Measurements from ENCODE around the gene GSK3B. TPM values are rescaled to one million over a fixed set of nuclear protein-coding genes. Genes with fewer than 3 reads are reported as not detected.

GSK3B gene
- total RNA-seq, 1 donor from 2014 or later = 71.6 TPM

- DNase-seq (ENCODE audit: low read depth) = no peak
- Histone ChIP-seq H3K36me3 (ENCODE audit: control insufficient read depth, insufficient read depth, low read length) (no peaks in the 10 kb centered on the region), H3K4me3 (ENCODE audit: low read depth, low read length) (no peak overlapping the region), H3K27me3 (ENCODE audit: control insufficient read depth, insufficient read depth, low read length) (no peaks in the 10 kb centered on the region)
- no peak for TF ChIP-seq CTCF (IDR thresholded peaks at IDR 0.05; ENCODE audit: insufficient read depth, low read length, poor library complexity, severe bottlenecking)
Measured at GRCh38 chr3:119924111-119925094, 169.8 kb downstream of the GSK3B start.

- Histone ChIP-seq H3K36me3 (ENCODE audit: control insufficient read depth, insufficient read depth, low read length) (no peaks in the 10 kb centered on the region), H3K27me3 (ENCODE audit: control insufficient read depth, insufficient read depth, low read length) (no peaks in the 10 kb centered on the region), H3K4me3 (ENCODE audit: low read depth, low read length) (no peak overlapping the region)
- no peak for DNase-seq (ENCODE audit: low read depth)
- TF ChIP-seq CTCF (IDR thresholded peaks at IDR 0.05; ENCODE audit: insufficient read depth, low read length, poor library complexity, severe bottlenecking) = no peak
Measured at GRCh38 chr3:119918992-119919933, 175.0 kb downstream of the GSK3B start.

- DNase-seq (ENCODE audit: low read depth) = no peak
- H3K36me3 ChIP-seq (ENCODE audit: control insufficient read depth, insufficient read depth, low read length) = no peaks in the 10 kb centered on the region
- no peak overlapping the region for H3K4me3 ChIP-seq (ENCODE audit: low read depth, low read length)
Measured at GRCh38 chr3:119913021-119913420, 181.2 kb downstream of the GSK3B start.

GRCh38 chr3:119912220-119912619 is 182.0 kb downstream of the GSK3B start:
- H3K4me3 ChIP-seq (ENCODE audit: low read depth, low read length) = no peak overlapping the region
- no peak for DNase-seq (ENCODE audit: low read depth)
- no peaks in the 10 kb centered on the region for H3K36me3 ChIP-seq (ENCODE audit: control insufficient read depth, insufficient read depth, low read length)
- H3K27me3 ChIP-seq (ENCODE audit: control insufficient read depth, insufficient read depth, low read length) = no peaks in the 10 kb centered on the region
- no peak for TF ChIP-seq CTCF (IDR thresholded peaks at IDR 0.05; ENCODE audit: insufficient read depth, low read length, poor library complexity, severe bottlenecking)

More at GRCh38 chr3:119913021-119913420, 181.2 kb downstream of the GSK3B start:
- H3K27me3 ChIP-seq (ENCODE audit: control insufficient read depth, insufficient read depth, low read length) = no peaks in the 10 kb centered on the region
- no peak for TF ChIP-seq CTCF (IDR thresholded peaks at IDR 0.05; ENCODE audit: insufficient read depth, low read length, poor library complexity, severe bottlenecking)

GRCh38 chr3:119911748-119912147 is 182.5 kb downstream of the GSK3B start:
- TF ChIP-seq CTCF (IDR thresholded peaks at IDR 0.05; ENCODE audit: insufficient read depth, low read length, poor library complexity, severe bottlenecking) = no peak
- no peak for DNase-seq (ENCODE audit: low read depth)
- no peaks in the 10 kb centered on the region for H3K36me3 ChIP-seq (ENCODE audit: control insufficient read depth, insufficient read depth, low read length)
- H3K4me3 ChIP-seq (ENCODE audit: low read depth, low read length) = no peak overlapping the region
- no peaks in the 10 kb centered on the region for H3K27me3 ChIP-seq (ENCODE audit: control insufficient read depth, insufficient read depth, low read length)

Data from kidney epithelial cell (primary cell).